GM19193 (cell line): Measurements from ENCODE around the gene RALGAPA2.

Experiments used
- POLR2A ChIP-seq: IDR thresholded peaks from 4 replicates; pipeline ENCODE4 v1.6.1; 2011; ENCODE audit not compliant: insufficient read depth, insufficient read length; ENCODE audit errors: extremely low read depth

Gene RALGAPA2

DNA sequence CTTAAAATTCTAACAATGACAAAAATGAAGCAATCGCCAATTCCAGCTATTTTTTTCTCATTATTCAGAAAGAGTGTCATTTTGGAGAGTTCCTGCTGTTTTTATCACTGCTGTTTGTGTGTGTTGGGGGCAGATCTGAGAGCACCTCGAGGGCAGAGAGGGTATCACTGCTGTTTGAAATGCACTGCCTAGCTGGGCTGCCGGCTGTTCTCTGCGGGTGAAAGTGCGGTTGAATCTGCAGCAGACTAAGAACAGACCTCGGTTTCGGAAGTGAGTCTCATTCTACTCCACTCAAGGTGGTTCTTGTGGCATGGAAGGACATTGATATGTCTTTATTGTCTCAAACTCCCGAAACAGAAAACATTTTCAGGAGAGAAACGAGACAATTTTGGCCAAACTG is 326.3 kb downstream of the RALGAPA2 start:
- no peak for TF ChIP-seq POLR2A

DNA sequence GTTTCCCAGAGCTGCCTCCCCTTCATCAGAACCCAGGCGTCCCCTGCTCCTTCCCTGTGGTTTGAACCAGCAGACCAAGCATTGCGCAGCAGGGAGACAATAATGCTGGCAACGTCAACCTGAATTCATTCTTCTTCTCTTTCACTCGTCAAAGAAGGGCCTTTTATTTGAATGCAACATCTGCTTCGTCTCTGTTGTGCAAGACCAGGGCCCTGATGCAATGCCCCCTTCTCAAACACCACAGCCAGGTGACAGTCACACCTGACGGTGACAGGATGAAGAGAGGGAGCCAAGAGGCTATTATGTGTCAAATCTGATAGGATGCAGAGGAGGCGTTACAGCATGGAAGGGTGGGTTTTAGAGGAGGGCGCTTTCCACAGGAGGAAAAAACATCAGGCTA is 336.6 kb downstream of the RALGAPA2 start:
- TF ChIP-seq POLR2A = no peak

DNA sequence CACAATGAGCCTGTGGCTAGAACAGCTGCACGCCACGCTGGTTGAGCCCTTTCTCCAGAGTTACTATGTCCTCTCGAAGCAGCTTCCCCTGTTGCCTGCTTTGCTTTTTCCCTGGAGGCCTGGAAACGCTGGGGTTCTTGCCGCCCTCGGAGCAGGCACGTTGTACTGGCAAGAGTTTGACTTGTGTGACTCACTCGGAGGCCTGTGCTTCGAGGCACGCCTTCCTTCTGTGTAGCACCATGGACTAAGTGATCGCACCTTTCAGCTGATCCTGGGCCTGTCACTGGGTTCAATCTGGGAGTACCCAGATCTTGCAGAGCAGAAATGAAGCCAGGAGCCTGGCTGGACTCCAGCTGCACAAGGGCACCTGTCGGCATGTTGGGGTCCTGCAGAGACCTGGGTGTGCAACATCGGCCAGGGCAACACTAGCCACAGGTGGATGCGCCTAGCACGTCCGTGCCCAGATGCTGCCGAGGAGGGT is 339.3 kb downstream of the RALGAPA2 start:
- TF ChIP-seq POLR2A = no peak

DNA sequence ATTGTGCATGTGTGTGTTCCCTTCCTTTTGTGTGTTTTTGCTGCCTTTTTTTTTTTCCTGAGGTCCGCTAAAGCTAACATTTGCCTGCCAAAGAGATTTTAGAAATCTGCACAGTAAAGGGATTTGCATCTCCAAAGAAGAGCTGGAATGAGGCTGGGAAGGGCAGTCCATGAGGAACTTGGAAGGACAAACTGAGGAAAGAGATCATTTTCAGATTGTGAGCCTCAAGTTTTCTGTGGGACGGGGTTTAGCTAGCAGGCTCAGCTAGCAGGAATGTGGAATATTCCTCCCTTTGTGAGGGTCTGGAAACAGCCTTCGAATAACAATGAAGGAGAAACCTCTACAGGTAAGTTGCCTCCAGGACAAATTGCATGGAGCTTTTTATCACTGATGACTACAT is 340.8 kb downstream of the RALGAPA2 start:
- no peak for TF ChIP-seq POLR2A

DNA sequence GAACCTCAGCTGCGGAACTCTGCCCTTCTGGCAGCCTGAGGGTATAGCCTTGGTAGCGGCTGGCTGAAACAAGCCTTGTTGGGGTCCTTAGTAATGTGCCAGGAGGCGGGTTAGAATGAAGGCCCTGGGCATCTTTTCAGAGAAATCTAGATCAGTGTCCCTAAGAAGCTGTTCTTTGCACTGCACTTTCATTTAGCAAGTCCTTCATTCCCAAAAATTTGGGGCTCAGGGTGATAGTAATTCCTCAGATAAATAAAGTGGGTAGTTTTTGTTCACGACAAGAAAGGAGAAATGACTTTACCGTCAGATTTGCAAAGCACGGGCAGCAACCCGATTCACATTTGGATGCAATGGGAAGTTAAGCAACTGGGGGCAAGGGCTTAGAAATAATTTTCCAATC is 341.4 kb downstream of the RALGAPA2 start:
- TF ChIP-seq POLR2A = no peak

DNA sequence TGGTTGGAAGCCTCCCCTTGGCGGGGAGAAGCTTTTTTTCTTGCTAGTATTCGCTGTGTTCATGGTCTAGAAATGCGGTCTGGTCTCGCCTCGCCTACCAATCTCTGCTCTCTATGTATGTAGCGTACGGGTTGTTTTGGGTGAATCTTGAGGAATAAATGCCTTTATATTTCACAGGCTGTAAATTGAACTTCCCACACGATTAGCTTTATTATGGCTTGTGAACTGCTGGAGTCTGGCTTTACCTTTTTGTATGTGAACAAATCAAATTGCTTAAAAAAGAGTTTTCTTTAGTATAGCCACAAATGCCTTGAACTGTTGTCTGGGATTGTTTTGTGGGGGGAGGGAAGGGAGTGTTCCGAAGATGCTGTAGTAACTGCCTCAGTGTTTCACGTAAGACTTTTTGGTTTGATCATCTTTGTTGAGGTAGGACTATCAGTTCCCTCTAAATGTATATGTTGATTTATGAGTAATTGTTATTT is 342.3 kb downstream of the RALGAPA2 start:
- TF ChIP-seq POLR2A = no peak

DNA sequence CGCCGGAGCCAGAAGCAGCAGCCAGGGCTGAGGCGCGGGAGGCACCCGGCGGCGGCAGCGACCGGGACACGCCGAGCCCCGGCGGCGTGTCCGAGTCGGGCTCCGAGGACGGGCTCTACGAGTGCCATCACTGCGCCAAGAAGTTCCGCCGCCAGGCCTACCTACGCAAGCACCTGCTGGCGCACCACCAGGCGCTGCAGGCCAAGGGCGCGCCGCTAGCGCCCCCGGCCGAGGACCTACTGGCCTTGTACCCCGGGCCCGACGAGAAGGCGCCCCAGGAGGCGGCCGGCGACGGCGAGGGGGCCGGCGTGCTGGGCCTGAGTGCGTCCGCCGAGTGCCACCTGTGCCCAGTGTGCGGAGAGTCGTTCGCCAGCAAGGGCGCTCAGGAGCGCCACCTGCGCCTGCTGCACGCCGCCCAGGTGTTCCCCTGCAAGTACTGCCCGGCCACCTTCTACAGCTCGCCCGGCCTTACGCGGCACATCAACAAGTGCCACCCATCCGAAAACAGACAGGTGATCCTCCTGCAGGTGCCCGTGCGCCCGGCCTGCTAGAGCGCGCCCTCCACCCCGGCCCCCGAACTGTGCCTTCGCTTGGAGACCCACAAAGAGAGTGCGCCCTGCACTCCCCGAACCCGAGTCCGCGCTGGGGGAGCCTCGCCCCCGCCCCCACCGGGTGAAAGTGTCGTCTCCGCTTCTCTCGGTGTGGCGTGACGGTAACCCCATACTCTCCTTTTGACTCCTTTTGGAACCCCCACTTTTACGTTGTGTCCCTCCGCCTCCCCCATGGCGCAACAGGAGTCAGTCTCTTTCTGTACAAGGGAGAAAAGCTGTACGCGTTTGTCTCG is 343.0 kb downstream of the RALGAPA2 start:
- no peak for TF ChIP-seq POLR2A

DNA sequence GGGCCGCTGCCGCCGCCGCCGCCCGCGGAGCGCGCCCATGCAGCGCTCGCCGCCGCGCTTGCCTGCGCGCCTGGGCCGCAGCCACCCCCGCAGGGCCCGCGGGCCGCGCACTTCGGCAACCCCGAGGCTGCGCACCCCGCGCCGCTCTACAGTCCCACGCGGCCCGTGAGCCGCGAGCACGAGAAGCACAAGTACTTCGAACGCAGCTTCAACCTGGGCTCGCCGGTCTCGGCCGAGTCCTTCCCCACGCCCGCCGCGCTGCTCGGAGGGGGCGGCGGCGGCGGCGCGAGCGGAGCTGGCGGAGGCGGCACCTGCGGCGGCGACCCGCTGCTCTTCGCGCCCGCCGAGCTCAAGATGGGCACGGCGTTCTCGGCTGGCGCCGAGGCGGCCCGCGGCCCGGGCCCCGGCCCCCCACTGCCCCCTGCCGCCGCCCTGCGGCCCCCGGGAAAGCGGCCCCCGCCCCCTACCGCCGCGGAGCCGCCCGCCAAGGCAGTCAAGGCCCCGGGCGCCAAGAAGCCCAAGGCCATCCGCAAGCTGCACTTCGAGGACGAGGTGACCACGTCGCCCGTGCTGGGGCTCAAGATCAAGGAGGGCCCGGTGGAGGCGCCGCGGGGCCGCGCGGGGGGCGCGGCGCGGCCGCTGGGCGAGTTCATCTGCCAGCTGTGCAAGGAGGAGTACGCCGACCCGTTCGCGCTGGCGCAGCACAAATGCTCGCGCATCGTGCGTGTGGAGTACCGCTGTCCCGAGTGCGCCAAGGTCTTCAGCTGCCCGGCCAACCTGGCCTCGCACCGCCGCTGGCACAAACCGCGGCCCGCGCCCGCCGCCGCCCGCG is 343.8 kb downstream of the RALGAPA2 start:
- no peak for TF ChIP-seq POLR2A

DNA sequence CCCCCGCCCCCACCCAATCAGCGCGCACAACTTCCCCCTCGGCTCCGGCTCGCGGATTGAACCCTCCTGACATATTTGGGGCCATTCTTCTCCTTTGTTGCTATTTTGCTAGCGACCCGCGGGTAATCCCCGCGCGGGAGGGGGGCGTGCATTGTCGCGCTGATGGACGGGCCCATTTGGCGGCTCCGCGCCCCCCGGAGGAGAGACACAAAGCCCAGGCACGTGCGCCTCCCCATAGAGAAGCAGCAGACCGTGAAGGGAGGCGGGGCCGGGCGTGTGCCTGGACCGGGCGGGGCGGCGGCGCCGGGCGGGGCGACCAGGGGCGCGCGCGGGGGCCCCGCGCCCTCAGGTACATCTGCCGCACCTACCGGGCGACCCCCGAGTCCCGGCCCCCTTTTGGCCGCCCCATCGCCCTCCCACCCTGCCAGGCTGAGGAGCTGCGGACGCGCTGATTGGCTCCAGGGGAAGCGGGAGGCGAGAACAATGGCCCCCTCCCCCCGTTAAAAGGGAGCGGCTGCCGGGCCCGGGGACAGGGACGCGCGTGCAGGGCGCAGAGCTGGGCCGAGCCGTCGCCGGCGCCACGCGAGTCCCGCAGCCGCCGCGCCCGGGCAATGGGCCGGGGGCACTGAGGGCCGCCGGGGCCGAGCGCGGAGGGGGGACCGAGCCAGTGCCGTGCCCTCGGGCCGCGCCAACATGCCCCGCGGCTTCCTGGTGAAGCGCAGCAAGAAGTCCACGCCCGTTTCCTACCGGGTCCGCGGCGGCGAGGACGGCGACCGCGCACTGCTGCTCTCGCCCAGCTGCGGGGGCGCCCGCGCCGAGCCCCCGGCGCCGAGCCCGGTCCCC is 344.6 kb downstream of the RALGAPA2 start, which contains the start of gene INSM1:
TSS of gene INSM1 (plus strand) at position 530 of the 843 bp plus-strand sequence. CDS start at position 694, 164 bp downstream.
- TF ChIP-seq POLR2A = no peak

DNA sequence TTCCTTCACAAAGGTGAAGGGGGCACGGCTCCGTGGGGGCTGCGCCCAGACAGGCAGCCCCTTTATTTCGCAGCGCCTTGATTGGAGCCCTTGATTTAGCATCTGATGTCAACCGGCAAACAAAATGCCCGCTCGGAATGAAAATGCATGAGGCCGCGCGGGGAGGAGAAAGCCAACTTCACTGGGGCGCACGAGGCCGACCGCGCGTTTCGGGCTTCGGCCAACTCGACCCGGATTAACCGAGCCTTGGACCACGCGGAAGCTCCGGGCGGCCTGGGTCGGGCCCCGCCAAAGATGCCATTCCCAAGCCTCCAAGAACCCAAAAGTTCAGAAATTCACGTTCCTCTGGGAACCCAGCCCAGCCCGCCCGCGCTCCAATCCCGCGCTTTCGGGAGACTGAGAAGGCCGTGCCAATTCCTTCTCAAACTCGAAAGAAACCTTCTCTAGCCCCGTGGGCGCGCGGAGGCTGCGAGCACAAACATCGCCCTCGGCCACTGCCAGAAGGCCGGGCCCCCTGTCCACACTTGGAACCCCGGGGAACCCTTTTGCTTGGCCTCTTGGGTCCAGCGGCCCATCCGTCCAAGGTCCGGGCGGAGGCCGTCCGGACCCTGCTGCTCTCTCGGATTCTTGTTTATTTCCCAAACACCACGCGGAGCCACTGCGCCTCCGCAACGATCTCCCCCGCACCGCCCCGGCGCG is 345.4 kb downstream of the RALGAPA2 start:
- no peak for TF ChIP-seq POLR2A

DNA sequence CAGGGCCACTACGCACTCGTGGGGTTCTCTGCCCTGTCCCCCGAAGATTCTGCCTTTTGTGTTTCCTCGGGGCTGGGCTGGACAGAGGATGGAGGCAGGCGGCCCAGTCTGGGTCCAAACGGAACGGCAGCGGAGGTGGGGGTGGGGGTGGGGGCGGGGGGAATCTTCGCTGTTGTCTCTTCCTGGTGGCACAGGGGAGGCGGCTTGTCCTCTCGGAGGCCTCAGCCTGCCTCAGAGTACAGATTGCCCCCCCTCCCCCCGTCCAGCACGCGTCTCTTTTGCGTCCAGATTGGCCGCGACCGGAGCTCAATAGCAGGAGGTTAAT is 345.9 kb downstream of the RALGAPA2 start:
- no peak for TF ChIP-seq POLR2A

DNA sequence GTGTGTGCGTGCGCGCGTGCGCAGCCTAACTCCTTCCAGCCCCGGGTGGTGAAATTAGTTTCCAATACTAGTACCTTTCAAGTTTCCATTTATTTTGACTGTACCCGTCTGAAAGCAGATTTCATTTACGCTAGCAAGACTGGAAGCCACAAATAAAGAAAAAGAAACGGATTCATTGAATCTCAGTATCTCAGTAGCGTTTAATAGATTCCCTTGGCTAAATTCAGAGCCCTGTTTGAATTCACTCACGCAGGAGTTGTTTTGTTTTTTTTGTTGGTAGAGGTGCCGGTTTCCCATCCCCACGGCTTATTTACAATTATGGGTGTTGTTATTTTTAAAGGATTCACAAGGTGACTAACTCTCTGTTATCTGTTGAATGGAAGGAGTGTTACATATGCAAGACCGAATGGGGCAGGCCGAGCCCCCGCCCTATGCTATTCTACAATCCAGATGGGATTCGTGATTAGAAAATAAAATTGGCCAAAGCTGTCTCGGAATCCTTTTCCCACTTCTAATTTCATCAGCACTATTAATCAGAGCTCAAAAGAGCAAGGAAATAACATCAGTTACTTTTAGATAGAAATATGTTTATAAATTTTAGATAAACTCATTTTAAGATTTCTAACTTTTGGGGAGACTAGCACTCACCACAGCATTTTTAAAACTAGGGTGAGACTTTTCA is 346.8 kb downstream of the RALGAPA2 start:
- TF ChIP-seq POLR2A = no peak

DNA sequence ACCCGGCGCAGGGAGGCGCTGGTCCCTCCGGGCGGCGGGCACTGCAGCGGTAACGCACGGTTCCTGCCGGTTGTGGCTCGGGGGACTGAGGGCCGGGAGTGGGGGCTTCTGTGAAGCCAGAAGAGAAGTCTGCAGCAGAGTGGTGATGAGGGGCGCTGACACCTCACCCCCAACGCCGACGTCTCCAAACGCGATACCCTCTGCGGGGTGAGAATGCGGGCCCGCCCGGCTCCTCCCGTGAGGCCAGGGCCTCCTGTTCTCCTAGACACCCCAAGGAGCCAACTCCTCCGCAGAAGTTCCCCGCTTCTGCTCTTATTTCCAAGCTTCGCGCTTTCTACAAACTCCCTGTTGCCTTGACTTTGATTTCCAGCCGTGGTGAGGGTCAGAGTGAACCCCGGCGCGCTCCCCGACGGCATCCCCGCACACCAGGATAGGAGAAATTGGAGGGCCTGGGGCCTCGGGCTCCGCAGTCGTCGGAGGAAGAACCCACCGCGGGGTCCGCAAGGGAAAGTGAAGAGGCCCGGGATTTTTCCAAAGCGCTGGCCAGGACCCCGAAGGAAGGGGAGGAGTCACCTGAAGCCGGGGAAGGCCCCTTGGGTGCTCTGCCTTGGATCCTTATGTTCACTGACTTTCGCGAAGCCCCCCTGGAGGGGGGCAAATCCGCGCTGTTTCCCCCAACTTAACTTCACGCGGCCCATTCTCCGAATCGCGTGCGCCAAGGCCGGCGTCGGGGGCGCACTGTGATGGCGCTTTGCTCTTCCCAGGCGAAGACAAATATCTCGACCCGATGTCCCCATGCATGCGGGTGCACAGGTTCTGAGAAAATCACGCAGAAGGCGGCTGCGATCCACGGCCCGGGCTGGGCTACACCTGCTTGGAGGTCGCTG is 347.6 kb downstream of the RALGAPA2 start:
- no peak for TF ChIP-seq POLR2A
